ES-I3 (cell line): ENCODE measurements around the gene LSR.

Source experiments
- H3K36me3 ChIP-seq: 2 replicates; pipeline ENCODE4 v1.6.1; 2013; ENCODE audit warnings: mild to moderate bottlenecking, low read length, control low read depth, moderate library complexity; ENCODE audit not compliant: insufficient read depth
- H3K4me1 ChIP-seq: 2 replicates; pipeline ENCODE4 v1.6.1; 2013; ENCODE audit warnings: mild to moderate bottlenecking, control low read depth, low read length; ENCODE audit not compliant: insufficient read depth
- H3K9ac ChIP-seq: 2 replicates; pipeline ENCODE4 v1.6.1; 2013; ENCODE audit warnings: low read depth, mild to moderate bottlenecking, low read length, moderate library complexity
- H3K9me3 ChIP-seq: 2 replicates; pipeline ENCODE4 v1.6.1; 2013; ENCODE audit warnings: mild to moderate bottlenecking, low read length, moderate library complexity; ENCODE audit not compliant: control insufficient read depth, insufficient read depth

LSR gene

GRCh38 chr19:35310811-35311465, 62.1 kb downstream of the LSR start:
- H3K9me3 ChIP-seq, result no peaks in the 10 kb centered on the region
- no peaks in the 10 kb centered on the region for H3K36me3 ChIP-seq
- no peak overlapping the region for H3K9ac ChIP-seq
- H3K4me1 ChIP-seq, result peaks cover 12% of the 10 kb centered on the region; the same call in 1 of the 2 replicates

- no peaks in the 10 kb centered on the region for H3K9me3 ChIP-seq
- H3K9ac ChIP-seq, result no peak overlapping the region
- peaks cover 9% of the 10 kb centered on the region; the same call in 1 of the 2 replicates for H3K4me1 ChIP-seq
- H3K36me3 ChIP-seq, result no peaks in the 10 kb centered on the region
Measured at GRCh38 chr19:35311901-35312665, 63.3 kb downstream of the LSR start.

GRCh38 chr19:35313587-35313986, 64.8 kb downstream of the LSR start:
- Histone ChIP-seq H3K36me3 (no peaks in the 10 kb centered on the region), H3K4me1 (peaks cover 6% of the 10 kb centered on the region; the same call in 1 of the 2 replicates), H3K9ac (no peak overlapping the region), H3K9me3 (no peaks in the 10 kb centered on the region)

GRCh38 chr19:35314031-35314430, 65.2 kb downstream of the LSR start:
- H3K9ac ChIP-seq, result no peak overlapping the region
- no peaks in the 10 kb centered on the region for H3K36me3 ChIP-seq
- peaks cover 6% of the 10 kb centered on the region; the same call in 1 of the 2 replicates for H3K4me1 ChIP-seq
- H3K9me3 ChIP-seq, result no peaks in the 10 kb centered on the region

- peaks cover 6% of the 10 kb centered on the region; the same call in 1 of the 2 replicates for H3K4me1 ChIP-seq
- H3K36me3 ChIP-seq, result no peaks in the 10 kb centered on the region
- no peaks in the 10 kb centered on the region for H3K9me3 ChIP-seq
- no peak overlapping the region for H3K9ac ChIP-seq
Measured at GRCh38 chr19:35314858-35315470, 66.2 kb downstream of the LSR start.

GRCh38 chr19:35315883-35316282, 67.1 kb downstream of the LSR start:
- no peaks in the 10 kb centered on the region for H3K36me3 ChIP-seq
- H3K4me1 ChIP-seq, result peaks cover 6% of the 10 kb centered on the region; the same call in 1 of the 2 replicates
- no peaks in the 10 kb centered on the region for H3K9me3 ChIP-seq
- no peak overlapping the region for H3K9ac ChIP-seq

- no peaks in the 10 kb centered on the region for H3K36me3 ChIP-seq
- no peak overlapping the region for H3K9ac ChIP-seq
- H3K9me3 ChIP-seq, result no peaks in the 10 kb centered on the region
- H3K4me1 ChIP-seq, result peaks cover 6% of the 10 kb centered on the region; the same call in 1 of the 2 replicates
Measured at GRCh38 chr19:35316560-35316959, 67.8 kb downstream of the LSR start.
